ENCODE results near the gene KCTD17.
"Not testable (repeated sequence)": the region's sequence is repeated elsewhere in the genome, so short reads cannot be mapped to it uniquely, and the experiment has no call there.

Gene KCTD17

GRCh38 chr22:37061611-37062375 is 10.3 kb downstream of the KCTD17 start:
- DNase-seq, result no peak

- DNase-seq, result no peak
Measured at GRCh38 chr22:37062376-37062675, 10.8 kb downstream of the KCTD17 start.

- DNase-seq, result no peak
Measured at GRCh38 chr22:37062702-37063381, 11.3 kb downstream of the KCTD17 start.

- DNase-seq, result no peak
Measured at GRCh38 chr22:37063431-37064420, 12.2 kb downstream of the KCTD17 start.

- no peak for DNase-seq
Measured at GRCh38 chr22:37064553-37064952, 13.0 kb downstream of the KCTD17 start.

GRCh38 chr22:37065180-37065579 is 13.6 kb downstream of the KCTD17 start:
- DNase-seq, result no peak

GRCh38 chr22:37065961-37066360 is 14.4 kb downstream of the KCTD17 start:
- DNase-seq, result no peak

GRCh38 chr22:37067428-37067827 is 15.9 kb downstream of the KCTD17 start:
- no peak for DNase-seq

- DNase-seq, result no peak
Measured at GRCh38 chr22:37068859-37069258, 17.3 kb downstream of the KCTD17 start.

- DNase-seq, result no peak
Measured at GRCh38 chr22:37069319-37069718, 17.8 kb downstream of the KCTD17 start.

GRCh38 chr22:37069719-37070118 is 18.2 kb downstream of the KCTD17 start:
- no peak for DNase-seq

- DNase-seq, result no peak
Measured at GRCh38 chr22:37070334-37070733, 18.8 kb downstream of the KCTD17 start.

- no peak for DNase-seq
Measured at GRCh38 chr22:37070744-37071143, 19.2 kb downstream of the KCTD17 start.

- not testable (repeated sequence) for DNase-seq
Measured at GRCh38 chr22:37071850-37072592, 20.5 kb downstream of the KCTD17 start.

GRCh38 chr22:37072673-37073072 is 21.1 kb downstream of the KCTD17 start:
- DNase-seq, result no peak

- DNase-seq, result no peak
Measured at GRCh38 chr22:37074537-37074936, 23.0 kb downstream of the KCTD17 start.

GRCh38 chr22:37075046-37075445 is 23.5 kb downstream of the KCTD17 start:
- DNase-seq, result no peak

GRCh38 chr22:37075822-37076433 is 24.4 kb downstream of the KCTD17 start:
- no peak for DNase-seq

- peak; percentile 89 for DNase-seq
Measured at GRCh38 chr22:37077802-37078448, 26.4 kb downstream of the KCTD17 start.

- no peak for DNase-seq
Measured at GRCh38 chr22:37079158-37079557, 27.6 kb downstream of the KCTD17 start.

GRCh38 chr22:37079668-37080171 is 28.2 kb downstream of the KCTD17 start:
- peak; percentile 91 for DNase-seq

Measured in activated CD4-positive, alpha-beta T cell treated with anti-CD3 and anti-CD28 coated beads, Interleukin-10, Interleukin-2, amounts not matched to agents 100 ng/mL and 50 ng/mL, durations not matched to agents 16 hours and 8 hours (primary cell).